Large intestine (tissue), 3 donors: ENCODE results near the gene RALGDS. TPM values are rescaled to one million over a fixed set of nuclear protein-coding genes. Genes with fewer than 3 reads are reported as not detected.

Experiments used
- DNase-seq, 2 donors: peaks; one replicate each; pipeline versions ENCODE4 v3.0.0 to v3.0.0-alpha.2; 2013
- H3K27ac ChIP-seq: one replicate; pipeline ENCODE4 v1.5.1; 2013; ENCODE audit warnings: low read length
- H3K27me3 ChIP-seq: 2 replicates; pipeline ENCODE4 v1.6.1; 2013; ENCODE audit warnings: low read length; ENCODE audit not compliant: control insufficient read depth, insufficient read depth
- H3K36me3 ChIP-seq: 2 replicates; pipeline ENCODE4 v1.6.1; 2013; ENCODE audit warnings: low read length; ENCODE audit not compliant: control insufficient read depth, insufficient read depth
- H3K4me1 ChIP-seq: one replicate; pipeline ENCODE4 v1.6.1; 2013; ENCODE audit warnings: low read length; ENCODE audit not compliant: control insufficient read depth, insufficient read depth
- H3K4me3 ChIP-seq: one replicate; pipeline ENCODE4 v1.5.1; 2013; ENCODE audit warnings: low read length
- H3K9me3 ChIP-seq: one replicate; pipeline ENCODE4 v1.6.1; 2013; ENCODE audit warnings: mild to moderate bottlenecking, low read depth, low read length, moderate library complexity; ENCODE audit not compliant: control insufficient read depth
- WGBS: methylation state at CpG from one replicate; pipeline ENCODE4 v1.1.5; 2013; ENCODE audit warnings: low lambda C conversion rate; ENCODE audit not compliant: insufficient coverage; 5-methylcytosine and 5-hydroxymethylcytosine counted together
- polyA plus RNA-seq: library from polyadenylated mRNA; unstranded; fragments of 120-200 nt; gene quantifications from one replicate; pipeline ENCODE4 v1.2.1, GENCODE V29; 2013

Gene RALGDS
- polyA plus RNA-seq, 1 donor = 43.8 TPM

DNA sequence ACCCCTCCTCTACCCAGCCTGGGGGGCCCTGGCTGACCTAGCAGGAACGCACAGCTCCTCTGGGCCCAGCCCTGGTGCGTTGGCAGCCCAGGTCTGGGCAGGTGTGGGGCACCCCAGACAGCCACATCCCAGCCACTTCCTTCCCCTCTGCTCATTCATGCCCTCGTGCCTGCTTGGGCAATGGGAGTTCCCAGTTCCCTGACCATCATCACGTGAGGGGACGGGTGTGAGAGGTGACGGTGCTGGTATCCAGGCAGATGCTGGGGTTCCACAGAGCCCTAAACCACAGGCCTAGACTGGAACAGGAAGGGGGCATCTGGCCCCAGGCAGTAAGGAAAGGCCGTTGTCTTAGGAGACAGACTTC, 8.4 kb downstream of the RALGDS start:
- H3K27me3 ChIP-seq = no peaks in the 10 kb centered on the region
- no peak overlapping the region for H3K4me3 ChIP-seq
- peaks cover 50% of the 10 kb centered on the region for H3K36me3 ChIP-seq
- WGBS = no CpG with 5 or more reads among the region's 7 CpGs
- H3K27ac ChIP-seq = peak overlapping the region; percentile 80
- peaks cover 30% of the 10 kb centered on the region for H3K4me1 ChIP-seq
- no peaks in the 10 kb centered on the region for H3K9me3 ChIP-seq
- DNase-seq = no peak

DNA sequence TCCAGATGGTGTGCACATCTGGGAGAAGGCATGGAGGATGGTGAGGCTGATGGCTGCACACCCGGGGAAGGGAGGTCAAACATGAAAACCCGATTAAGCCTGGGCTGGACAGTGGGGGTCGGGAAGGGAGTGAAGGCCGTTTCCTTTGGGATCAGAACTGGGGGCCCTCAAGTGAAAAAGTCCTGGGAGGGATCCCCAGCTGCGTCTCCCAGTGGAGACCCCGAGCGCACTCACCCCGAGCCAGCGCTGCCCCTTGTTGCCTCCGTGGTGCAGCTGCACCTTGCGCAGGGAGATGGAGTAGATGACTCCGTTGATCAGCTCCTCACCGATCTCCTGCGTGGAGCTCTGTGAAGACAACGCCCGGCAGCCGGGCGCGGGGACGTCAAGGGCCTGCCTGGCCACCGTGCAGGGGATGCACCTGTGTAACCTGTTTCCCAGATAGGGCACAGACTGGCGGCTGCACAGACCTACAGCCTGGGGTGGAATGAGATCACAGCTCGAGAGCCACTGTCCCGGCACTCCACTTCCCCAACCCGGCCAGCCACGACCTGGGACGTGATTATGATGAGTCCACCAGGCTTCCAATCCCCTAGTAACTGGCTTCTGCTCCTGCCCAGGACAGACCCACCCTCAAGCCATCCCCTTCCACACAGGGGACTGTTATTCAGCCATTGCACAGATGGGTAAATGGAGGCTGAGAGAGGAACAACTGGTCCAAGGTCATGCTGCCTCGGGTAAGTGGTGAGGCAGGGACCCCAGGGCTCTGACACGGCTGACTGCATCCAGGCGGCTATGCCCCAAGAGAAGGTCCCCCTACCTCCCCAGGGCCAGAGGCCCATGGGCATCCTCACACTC, 9.0 kb downstream of the RALGDS start:
- no CpG with 5 or more reads among the region's 30 CpGs for WGBS
- Histone ChIP-seq H3K27me3 (no peaks in the 10 kb centered on the region), H3K36me3 (peaks cover 55% of the 10 kb centered on the region), H3K4me3 (no peak overlapping the region), H3K9me3 (no peaks in the 10 kb centered on the region), H3K4me1 (peaks cover 30% of the 10 kb centered on the region), H3K27ac (no peak overlapping the region)
- no peak for DNase-seq

DNA sequence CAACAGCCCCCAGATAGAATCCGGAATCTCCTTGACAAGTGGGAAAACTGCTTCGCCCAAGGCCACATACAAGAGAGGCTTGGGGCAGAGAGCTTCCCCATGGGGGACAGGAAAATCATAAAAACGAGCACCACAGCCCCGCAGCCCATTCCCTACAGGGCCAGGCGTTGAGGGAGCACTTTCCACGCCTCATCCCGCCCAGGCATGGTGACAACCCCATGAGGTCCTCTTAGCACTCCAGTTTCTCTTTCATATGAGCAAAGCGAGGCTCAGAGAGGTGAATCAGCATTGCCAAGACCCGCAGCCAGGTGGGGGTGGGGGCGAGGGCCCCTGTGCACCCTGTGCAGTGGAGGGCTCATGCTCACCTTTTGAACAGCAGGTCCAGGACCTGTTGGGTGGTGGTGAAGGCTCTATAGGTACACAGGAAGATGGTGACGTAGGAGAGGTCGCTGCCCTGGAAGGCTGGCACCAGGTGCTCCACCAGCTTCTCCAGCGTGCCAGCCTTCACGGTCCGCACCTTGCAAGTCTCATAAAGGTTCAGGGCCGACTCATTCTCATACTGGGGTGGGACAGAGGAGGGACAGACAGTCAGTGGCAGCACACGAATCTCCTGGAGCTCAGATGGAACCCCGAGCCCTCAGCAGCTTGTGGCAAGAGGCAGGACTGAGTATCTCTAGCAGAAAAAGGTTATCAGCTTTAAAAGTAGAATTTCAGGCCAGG, 10.9 kb downstream of the RALGDS start:
- no peak for DNase-seq
- H3K9me3 ChIP-seq = no peaks in the 10 kb centered on the region
- WGBS = no CpG with 5 or more reads among the region's 18 CpGs
- no peak overlapping the region for H3K27ac ChIP-seq
- no peak overlapping the region for H3K4me3 ChIP-seq
- H3K27me3 ChIP-seq = no peaks in the 10 kb centered on the region
- peaks cover 64% of the 10 kb centered on the region for H3K36me3 ChIP-seq
- peaks cover 26% of the 10 kb centered on the region for H3K4me1 ChIP-seq

DNA sequence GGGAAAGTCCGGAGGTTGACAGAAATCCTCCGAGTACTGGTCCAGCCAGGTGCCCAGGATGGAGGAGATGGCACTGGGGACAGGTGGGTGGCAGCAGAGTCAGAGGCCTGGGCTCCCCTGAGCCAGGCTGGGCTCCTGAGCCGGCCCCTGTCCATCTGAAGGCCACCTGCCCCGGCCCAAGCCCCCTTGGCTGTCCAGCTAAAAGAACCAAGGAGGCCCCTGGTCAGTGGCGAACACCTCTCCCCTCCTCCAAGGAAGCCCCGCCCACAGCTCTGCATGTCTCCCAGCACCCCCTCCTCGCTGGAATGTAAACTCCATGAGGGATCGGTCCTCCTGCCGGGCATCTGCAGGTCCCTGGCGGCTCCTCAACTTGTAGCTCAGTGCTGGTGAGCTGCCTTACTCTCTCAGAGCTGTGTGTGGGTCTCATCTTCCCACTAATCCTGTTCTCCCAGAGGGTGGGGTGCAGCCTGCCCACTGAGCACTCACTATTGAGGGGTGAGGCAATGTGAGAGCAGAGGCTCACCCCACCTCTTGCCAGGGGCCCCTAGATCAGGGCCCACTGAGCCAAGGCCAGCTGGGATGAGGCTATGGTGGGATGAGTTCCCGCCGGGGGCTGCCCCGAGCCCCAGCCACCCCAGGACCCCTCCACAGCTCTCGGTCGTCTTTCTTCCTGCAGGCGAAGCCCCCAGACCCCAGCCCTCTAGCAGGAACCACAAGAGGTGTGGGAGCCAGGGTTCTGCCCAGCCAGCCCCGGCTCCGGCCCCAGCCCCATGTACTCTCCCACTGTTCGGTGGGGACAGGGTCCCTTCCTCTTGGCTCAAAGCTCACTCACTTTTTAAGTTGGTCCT, 12.0 kb downstream of the RALGDS start:
- Histone ChIP-seq H3K4me1 (peaks cover 16% of the 10 kb centered on the region), H3K36me3 (peaks cover 73% of the 10 kb centered on the region), H3K4me3 (no peak overlapping the region), H3K27me3 (no peaks in the 10 kb centered on the region), H3K9me3 (no peaks in the 10 kb centered on the region), H3K27ac (no peak overlapping the region)
- DNase-seq = no peak
- WGBS = 100% methylated on average over 1 of the region's 19 CpGs

DNA sequence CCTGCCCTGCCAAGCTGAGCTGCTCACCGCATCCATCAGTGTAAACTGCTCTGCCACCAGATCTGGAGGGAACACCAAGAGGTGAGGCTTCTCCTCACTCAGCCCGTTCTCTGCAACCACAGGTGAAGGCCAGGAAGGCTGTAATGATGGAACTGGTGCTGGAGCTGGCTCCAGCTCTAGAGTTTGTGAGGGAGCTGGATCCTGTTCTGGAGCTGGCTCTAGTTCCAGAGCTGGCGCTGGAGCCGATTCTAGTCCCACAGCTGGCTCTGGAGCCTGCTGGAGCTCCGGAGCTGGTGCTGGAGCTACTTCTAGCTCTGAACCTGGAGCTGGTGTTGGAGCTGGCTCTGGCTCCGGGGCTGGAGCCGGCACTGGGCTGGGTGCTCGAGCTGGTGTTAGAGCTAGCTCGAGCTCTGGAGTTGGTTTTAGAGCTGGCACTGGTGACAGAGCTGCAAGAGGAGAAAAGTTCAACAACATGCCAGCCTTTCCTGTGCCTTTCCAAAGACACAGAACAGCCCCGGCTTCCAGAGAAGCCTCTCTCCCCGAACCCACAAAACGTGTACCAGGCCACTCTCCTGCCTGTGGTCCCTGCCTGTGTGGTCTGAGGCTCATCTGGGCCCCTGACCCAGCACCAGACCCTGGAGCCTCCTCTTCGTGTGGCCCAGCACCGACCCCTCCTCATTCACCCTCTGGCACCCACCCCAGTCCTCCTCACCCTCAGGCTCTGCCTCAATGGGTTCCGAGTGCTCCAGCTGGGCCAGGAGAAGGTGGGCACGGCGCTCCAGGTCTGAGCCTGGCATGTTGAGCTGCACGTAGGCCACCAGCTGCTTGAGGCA, 12.9 kb downstream of the RALGDS start:
- H3K9me3 ChIP-seq = no peaks in the 10 kb centered on the region
- no peak overlapping the region for H3K4me3 ChIP-seq
- no CpG with 5 or more reads among the region's 18 CpGs for WGBS
- H3K27me3 ChIP-seq = no peaks in the 10 kb centered on the region
- no peak for DNase-seq
- peaks cover 10% of the 10 kb centered on the region for H3K4me1 ChIP-seq
- H3K36me3 ChIP-seq = peaks cover 81% of the 10 kb centered on the region
- no peak overlapping the region for H3K27ac ChIP-seq

DNA sequence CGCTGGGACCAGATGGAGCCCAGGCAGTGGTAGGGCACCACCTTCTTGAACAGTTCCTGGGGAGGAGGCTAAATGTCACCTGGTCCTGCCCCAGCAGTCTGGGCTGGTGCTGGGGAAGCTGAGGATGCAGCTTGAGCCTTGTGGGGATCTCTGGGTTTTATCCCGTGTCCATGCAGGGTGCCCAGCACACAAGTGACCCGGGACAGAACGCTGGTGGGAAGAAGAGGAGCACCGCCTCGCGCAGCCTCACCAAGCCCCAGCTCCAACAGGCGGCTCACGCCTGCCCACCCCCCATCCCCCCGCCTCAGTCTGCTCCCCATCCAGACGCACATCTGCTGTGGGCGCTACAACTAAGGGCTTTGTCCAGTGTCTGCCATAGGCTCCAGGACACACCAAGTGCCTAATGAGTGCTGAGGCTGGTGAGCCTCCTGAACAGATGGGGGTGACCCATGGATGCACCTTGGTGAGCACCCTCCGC, 13.8 kb downstream of the RALGDS start:
- no CpG with 5 or more reads among the region's 13 CpGs for WGBS
- Histone ChIP-seq H3K27ac (no peak overlapping the region), H3K4me1 (peaks cover 3% of the 10 kb centered on the region), H3K27me3 (no peaks in the 10 kb centered on the region), H3K4me3 (no peak overlapping the region), H3K9me3 (no peaks in the 10 kb centered on the region), H3K36me3 (peaks cover 89% of the 10 kb centered on the region)
- no peak for DNase-seq

DNA sequence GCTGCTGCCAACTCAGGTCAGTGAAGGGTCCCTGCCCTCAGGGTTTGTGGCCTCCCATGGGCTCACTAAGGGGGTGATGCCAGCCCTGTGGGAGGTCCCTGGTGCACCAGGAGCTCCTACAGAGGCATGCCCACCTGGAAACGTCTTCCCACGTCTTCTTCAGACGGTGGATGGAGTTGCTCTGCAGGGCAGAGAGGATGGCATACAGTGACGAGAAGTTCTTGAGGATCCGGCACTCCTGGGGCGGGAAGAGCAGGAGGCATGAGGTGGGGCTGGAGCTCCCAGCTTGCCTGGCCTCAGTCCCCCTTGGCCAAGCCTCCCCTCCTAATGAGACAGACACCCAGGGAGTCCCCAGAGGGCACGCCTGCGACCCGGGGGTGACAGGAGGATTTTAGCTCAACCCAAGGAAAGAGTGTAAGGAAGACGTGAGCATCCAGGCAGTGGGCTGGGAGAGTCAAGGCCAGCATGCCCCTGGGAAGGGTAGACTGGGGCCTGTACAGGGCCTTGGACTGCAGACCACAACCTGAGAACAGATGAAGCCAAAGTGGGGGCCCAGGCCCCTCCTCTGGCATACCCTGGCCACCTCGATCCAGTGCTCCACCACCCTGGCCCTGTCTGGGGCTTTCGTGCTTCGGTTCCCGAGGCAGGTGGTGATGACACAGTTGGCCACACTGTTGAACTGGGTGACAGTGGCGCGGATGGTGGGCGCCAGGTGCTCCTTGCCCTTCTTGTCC, 14.4 kb downstream of the RALGDS start:
- Histone ChIP-seq H3K27ac (no peak overlapping the region), H3K27me3 (no peaks in the 10 kb centered on the region), H3K36me3 (peaks cover 94% of the 10 kb centered on the region), H3K9me3 (no peaks in the 10 kb centered on the region), H3K4me3 (no peak overlapping the region), H3K4me1 (peaks cover 3% of the 10 kb centered on the region)
- DNase-seq = no peak
- WGBS = no CpG with 5 or more reads among the region's 17 CpGs

DNA sequence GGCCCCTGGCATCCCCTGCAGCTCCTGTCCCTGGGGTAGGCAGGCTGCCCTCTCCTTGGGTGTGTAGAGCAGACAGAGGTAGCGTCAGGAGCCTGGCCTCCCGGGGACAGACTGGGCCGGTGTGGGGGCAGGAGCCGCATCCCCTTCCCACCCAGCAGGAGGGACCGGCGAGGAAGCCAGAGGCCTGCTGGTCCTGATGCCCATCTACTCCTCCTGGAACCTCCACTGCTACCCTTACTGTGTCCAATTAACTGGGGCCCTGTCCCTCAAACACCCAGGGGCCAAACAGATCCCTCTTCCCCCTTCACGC, 15.6 kb downstream of the RALGDS start:
- H3K9me3 ChIP-seq = no peaks in the 10 kb centered on the region
- no peak overlapping the region for H3K4me3 ChIP-seq
- no peaks in the 10 kb centered on the region for H3K27me3 ChIP-seq
- H3K4me1 ChIP-seq = peaks cover 6% of the 10 kb centered on the region
- peaks cover 95% of the 10 kb centered on the region for H3K36me3 ChIP-seq
- no CpG with 5 or more reads among the region's 7 CpGs for WGBS
- no peak overlapping the region for H3K27ac ChIP-seq
- DNase-seq = no peak

DNA sequence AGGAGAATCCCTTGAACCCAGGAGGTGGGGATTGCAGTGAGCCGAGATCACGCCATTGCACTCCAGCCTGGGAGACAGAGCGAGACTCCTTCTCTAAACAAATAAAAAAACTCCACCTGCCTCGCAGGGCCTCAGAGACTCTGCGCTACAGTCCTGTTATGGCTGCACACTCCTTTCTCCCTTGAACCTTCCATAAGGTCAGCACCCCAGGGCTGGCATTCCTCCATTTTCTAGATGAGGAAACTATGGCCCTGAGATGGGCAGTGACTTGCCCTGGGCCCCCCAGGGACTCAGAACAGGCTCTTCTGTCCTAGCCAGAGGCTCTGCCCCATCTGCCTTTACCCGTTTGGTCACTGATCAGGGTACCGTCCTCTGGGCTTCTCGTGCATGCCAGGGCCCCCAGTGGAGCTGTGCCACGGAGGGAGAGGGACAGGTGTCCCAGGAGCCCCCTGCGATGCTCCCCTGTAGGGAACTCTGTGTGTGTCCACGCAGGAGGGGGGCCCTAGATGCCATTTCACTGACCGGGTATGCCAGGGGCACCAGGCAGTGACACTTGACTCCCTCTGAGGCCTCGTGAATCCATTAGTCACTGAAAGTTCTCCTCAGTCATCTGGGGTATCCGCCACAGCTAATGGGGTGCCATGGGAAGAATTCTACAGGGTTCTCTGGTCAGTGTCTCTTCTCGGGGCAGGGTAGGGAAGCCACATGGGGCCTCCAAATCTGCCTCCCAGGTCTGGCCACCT, 16.2 kb downstream of the RALGDS start:
- no peak for DNase-seq
- Histone ChIP-seq H3K4me1 (peaks cover 12% of the 10 kb centered on the region), H3K27ac (no peak overlapping the region), H3K9me3 (no peaks in the 10 kb centered on the region), H3K27me3 (no peaks in the 10 kb centered on the region), H3K4me3 (no peak overlapping the region), H3K36me3 (peaks cover 95% of the 10 kb centered on the region)
- no CpG with 5 or more reads among the region's 15 CpGs for WGBS
